ENCODE data around the gene NBL1.
A peak's percentile ranks its signal among the peaks of the same experiment; 100 is the strongest.
"Not testable (repeated sequence)": the region's sequence is repeated elsewhere in the genome, so short reads cannot be mapped to it uniquely, and the experiment has no call there.

The NBL1 gene

DNA sequence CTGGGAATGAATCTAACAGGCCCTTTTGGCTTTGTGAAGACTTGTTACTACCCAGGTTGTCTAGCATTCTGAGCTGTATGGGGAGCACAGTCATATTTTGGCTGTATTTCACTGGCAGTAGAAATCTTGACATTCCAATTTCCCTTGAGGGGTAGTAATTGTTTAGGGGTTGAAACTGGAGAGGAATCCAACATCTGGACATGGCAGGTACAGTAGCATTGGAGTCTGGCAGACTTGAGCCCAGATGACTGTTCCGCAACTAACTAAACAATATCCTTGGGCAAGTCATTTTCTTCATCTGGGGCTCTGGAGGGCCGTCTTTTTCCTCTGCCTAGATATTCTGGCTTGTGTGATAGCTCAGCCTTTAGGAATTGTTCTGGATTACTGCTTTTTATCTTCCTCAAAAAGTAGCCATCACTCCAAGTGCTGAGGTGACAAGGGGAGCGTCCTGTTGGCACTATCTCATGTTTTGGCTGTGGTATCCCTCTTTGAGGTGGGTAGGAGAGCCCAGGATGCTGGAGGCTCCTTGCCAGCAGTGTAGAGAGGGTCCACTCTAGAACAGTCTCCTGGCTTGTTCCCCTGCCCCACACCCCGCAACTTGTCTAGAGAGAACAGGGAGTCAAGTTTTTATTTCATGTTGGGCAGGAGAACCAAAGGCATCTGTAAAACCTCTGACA, 22.7 kb upstream of the NBL1 start:
- H3K27ac ChIP-seq: peak overlapping the region; percentile 4
- no peak for DNase-seq (ENCODE audit: low read depth, low spot score)

- DNase-seq (ENCODE audit: low read depth, low spot score): no peak
- peak overlapping the region; percentile 4 for H3K27ac ChIP-seq
Observed at GRCh38 chr1:19622204-19622603, 21.9 kb upstream of the NBL1 start.

DNA sequence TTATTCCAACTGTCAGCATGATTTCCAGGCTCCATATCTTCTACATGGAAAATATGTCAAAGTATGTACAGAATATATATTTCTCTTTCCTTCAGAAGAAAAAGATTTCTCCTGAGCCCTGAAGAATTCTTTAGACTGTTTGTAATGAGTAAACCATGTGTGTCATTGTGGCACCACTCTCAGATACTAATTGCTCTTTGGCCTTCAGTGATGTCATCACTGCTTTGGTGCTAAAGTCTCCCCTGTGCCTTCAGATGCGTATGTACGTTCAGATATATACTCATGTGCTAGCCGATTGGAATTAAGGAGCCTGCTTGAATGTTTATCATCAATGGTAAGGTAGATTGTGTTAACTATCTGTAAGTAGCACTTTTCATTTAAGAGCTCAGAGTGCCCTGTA, 20.6 kb upstream of the NBL1 start:
- no peak overlapping the region for H3K27ac ChIP-seq
- DNase-seq (ENCODE audit: low read depth, low spot score): no peak

DNA sequence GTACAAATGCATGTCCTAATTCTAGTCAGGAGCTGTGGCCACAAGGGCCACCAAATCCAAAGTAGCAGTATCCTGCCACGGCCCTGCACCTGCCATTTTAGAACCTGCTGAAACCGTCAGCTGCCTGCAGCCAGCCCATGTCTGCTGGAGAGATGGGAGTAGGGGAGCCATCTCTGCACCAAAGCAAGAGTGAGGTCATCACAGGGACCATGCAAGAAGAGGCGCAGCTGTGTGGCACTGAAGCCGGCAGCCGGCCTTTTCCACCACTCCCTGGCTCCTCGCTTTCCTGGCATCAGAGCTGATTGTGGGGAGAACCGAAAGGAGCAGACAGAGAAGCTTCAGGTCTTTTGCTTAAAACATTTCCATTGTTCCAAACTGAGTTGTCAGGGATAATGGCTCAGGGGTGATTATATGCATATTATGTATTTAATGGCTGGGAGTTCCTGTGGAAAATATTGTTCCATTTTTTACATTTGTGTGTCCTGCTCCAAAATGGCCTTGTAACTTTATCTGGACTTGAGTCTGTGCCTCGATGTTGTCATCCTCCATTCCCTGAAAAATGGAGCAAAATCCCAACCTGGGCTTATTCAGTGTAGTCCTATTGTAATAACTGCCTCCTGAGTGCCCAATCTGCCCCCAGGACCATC, 18.7 kb upstream of the NBL1 start:
- DNase-seq (ENCODE audit: low read depth, low spot score): no peak
- H3K27ac ChIP-seq: no peak overlapping the region

- no peak overlapping the region for H3K27ac ChIP-seq
- DNase-seq (ENCODE audit: low read depth, low spot score): no peak
Observed at GRCh38 chr1:19628879-19629278, 15.2 kb upstream of the NBL1 start.

DNA sequence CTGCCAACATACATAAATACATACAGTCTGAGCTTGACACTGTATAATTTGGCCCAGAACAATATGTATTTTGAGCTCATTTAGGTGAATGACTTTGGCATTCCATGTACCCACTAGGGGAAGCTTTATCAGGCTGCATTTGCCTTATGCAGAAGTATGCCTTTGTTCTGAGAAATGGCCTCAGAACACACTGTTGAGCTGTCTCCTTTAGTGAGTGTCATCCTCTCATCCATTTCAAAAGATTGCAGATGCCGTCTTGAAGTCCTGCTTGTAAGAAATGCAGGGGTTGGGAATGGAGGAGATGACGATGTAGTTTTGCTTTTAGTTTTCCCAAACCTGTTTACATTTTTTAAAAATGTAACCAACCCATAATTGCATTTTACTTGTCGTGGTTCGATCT, 14.8 kb upstream of the NBL1 start:
- H3K27ac ChIP-seq: no peak overlapping the region
- DNase-seq (ENCODE audit: low read depth, low spot score): no peak

GRCh38 chr1:19630192-19630591, 13.9 kb upstream of the NBL1 start:
- DNase-seq (ENCODE audit: low read depth, low spot score): not testable (repeated sequence)

DNA sequence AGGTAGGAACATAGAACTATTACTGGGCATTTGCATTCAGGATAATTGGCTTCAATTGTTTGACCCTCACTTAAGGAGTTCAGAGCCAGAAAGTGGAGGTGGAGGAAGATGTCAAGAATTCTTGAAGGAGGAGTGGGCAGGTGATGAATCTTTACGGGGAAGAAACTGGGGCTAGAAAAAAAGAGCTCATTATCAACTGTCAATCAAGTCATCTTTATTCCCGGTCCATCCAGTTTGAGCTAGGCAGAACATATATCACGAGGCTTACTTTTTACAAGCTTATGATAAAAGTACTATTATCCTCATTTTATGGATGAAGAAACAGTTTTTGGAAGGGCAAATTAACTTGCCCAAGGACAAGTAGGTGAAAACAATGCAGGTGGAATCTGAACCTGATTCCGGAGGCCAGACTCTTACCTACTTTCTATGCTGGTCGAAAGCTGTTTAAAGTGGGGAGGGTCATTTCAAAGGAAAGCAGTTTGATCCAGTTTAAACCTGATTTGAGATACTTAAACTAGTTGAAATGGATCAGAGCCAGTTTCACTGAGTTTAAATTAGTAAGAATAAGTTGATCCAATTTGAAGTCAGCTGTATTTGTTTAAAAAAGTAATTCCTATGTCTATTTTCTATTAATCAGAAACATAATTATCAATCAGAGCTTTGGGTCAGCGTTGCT, 13.3 kb upstream of the NBL1 start:
- DNase-seq (ENCODE audit: low read depth, low spot score): no peak
- no peak overlapping the region for H3K27ac ChIP-seq

More at GRCh38 chr1:19630192-19630591, 13.9 kb upstream of the NBL1 start:
- not testable (repeated sequence) for H3K27ac ChIP-seq

GRCh38 chr1:19632211-19632610, 11.9 kb upstream of the NBL1 start:
- no peak overlapping the region for H3K27ac ChIP-seq

GRCh38 chr1:19633106-19633505, 11.0 kb upstream of the NBL1 start:
- DNase-seq (ENCODE audit: low read depth, low spot score): no peak
- H3K27ac ChIP-seq: no peak overlapping the region

More at GRCh38 chr1:19632211-19632610, 11.9 kb upstream of the NBL1 start:
- no peak for DNase-seq (ENCODE audit: low read depth, low spot score)

DNA sequence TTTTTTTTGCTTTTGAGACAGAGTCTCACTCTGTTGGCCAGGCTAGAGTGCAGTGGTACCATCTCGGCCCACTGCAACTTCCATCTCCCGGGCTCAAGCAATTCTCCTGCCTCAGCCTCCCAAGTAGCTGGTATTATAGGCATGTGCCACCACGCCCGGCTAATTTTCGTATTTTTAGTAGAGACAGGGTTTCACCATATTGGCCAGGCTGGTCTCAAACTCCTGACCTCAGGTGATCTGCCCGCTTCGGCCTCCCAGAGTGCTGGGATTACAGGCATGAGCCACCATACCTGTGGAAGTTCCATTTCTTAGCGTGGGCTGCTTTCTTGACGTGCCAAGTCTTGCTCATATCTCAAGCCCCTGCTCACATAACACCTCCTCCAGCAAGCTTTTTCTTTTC, 9.0 kb upstream of the NBL1 start:
- DNase-seq (ENCODE audit: low read depth, low spot score); H3K27ac ChIP-seq: not testable (repeated sequence)

- no peak overlapping the region for H3K27ac ChIP-seq
- no peak for DNase-seq (ENCODE audit: low read depth, low spot score)
Observed at GRCh38 chr1:19635646-19636045, 8.5 kb upstream of the NBL1 start.

GRCh38 chr1:19636065-19636464, 8.0 kb upstream of the NBL1 start:
- DNase-seq (ENCODE audit: low read depth, low spot score): no peak
- H3K27ac ChIP-seq: no peak overlapping the region

- H3K27ac ChIP-seq; DNase-seq (ENCODE audit: low read depth, low spot score): not testable (repeated sequence)
Observed at GRCh38 chr1:19636749-19637148, 7.4 kb upstream of the NBL1 start.

GRCh38 chr1:19637606-19638005, 6.5 kb upstream of the NBL1 start:
- H3K27ac ChIP-seq: no peak overlapping the region
- no peak for DNase-seq (ENCODE audit: low read depth, low spot score)

DNA sequence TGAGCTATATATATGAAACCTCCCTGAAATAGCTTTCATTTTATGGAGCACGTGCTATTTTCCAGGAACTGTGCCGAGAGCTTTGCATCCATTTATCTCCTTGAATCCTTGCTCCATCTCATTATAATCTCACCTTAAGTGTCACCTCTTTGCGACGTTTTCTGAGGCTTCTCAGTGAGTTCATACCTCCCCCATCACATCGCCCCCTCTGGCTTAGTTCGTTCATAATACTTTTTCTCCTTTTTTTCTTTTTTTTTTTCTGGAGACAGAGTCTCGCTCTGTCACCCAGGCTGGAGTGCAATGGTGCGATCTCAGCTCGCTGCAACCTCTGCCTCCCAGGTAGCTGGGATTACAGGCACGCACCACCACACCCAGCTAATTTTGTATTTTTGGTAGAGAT, 4.9 kb upstream of the NBL1 start:
- DNase-seq (ENCODE audit: low read depth, low spot score): not testable (repeated sequence)
- peak overlapping the region; percentile 68 for H3K27ac ChIP-seq

GRCh38 chr1:19639999-19640362, 4.1 kb upstream of the NBL1 start:
- H3K27ac ChIP-seq: peak overlapping the region; percentile 68
- DNase-seq (ENCODE audit: low read depth, low spot score): peak; percentile 70

DNA sequence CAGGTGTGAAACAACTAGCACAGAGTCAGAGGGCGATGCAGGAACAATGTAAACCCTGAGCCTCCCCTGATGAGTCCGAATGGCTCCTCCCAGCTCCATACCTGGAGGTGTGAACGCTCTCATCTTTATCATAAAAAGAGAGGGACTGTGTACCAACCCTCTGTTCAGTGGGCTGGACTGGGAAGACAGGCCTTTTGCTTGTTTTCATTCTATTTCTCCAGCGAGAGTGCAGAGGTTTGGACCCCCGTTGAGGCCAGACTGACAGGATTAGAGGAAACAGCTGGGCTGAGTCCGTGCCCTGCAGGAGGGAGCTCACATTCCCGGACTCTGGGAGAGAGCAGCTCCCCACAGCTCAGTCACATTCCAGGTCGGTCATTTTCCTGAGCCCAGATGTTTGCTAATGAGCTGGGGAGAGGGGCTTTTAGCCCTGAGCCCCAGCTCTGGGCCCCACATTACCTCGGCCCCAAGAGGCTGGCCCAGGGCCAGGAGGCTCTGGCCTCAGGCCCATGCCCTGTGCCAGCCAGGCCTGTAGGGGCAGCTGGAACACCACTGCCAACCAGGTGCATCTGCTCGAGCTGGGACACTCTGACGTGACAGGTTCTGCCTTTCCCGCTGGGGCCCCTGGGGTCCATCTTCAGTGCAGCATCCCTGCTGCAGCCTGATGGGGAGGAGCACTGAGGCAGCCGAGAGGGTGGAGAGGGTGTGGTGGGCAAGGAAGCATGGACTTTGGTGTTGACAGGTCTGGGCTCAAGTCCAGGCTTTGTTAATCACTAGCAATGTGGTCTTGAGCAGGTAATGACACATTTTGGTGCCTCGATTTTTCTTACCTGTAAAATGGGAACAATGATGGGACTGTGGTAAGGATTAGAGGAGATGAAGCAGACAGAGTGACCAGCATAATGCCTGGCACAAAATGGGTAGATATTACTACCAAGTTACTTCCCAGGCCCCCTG, 3.5 kb upstream of the NBL1 start:
- peak; percentile 64 for DNase-seq (ENCODE audit: low read depth, low spot score)
- H3K27ac ChIP-seq: peak overlapping the region; percentile 68

- peak overlapping the region; percentile 81 for H3K27ac ChIP-seq
- DNase-seq (ENCODE audit: low read depth, low spot score): peak; percentile 55
Observed at GRCh38 chr1:19643121-19643520, 990 bp upstream of the NBL1 start.

DNA sequence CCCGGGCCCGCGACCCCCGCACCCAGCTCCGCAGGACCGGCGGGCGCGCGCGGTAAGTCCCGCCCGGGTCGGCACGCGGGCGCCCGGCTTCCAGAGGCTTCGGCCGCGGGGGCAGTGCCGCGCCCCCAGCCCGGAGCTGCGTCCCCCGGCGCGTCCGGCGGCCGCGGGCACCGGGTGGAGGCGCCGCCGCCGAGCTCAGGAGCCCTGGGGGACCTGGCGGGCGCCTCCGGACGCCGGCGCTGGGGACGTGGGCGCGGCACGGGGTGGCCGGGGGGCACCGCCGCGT, 227 bp downstream of the NBL1 start:
- H3K27ac ChIP-seq: peak overlapping the region; percentile 81
- DNase-seq (ENCODE audit: low read depth, low spot score): no peak
